ENCODE data around the gene STON2.

- TF ChIP-seq POLR2A (IDR thresholded peaks at IDR 0.05; ENCODE audit: low read depth, low read length): no peak
- TF ChIP-seq POLR2AphosphoS5 (IDR thresholded peaks at IDR 0.05; ENCODE audit: low read depth, low read length): peak; percentile 23; the same call in 1 of the 2 replicates
These were observed 96.7 kb downstream of the STON2 start for GRCh38 chr14:81303258-81303935.

Data from GM12892 (cell line).